ENCODE measurements around the gene PROX2.

DNA sequence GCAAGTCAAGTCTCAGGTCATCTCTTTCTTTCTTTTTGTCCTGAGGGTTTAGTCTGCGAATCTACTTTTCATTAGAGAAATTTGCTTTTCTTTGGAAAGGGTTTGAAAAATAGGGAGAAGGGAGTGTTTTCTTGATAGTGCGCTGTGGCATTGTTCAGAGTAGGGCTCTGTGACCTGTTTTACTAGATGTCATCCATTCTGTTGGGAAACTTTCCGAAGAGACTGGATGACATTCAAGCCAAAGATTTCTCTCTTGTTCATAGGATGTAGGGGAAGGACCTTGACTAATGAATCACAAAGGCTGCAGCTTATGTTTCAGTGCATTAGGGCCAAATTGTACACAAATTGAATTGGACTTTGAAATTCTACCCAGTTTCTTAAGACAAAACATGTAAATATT, 20.5 kb upstream of the PROX2 start:
- TF ChIP-seq, protein P1, sequence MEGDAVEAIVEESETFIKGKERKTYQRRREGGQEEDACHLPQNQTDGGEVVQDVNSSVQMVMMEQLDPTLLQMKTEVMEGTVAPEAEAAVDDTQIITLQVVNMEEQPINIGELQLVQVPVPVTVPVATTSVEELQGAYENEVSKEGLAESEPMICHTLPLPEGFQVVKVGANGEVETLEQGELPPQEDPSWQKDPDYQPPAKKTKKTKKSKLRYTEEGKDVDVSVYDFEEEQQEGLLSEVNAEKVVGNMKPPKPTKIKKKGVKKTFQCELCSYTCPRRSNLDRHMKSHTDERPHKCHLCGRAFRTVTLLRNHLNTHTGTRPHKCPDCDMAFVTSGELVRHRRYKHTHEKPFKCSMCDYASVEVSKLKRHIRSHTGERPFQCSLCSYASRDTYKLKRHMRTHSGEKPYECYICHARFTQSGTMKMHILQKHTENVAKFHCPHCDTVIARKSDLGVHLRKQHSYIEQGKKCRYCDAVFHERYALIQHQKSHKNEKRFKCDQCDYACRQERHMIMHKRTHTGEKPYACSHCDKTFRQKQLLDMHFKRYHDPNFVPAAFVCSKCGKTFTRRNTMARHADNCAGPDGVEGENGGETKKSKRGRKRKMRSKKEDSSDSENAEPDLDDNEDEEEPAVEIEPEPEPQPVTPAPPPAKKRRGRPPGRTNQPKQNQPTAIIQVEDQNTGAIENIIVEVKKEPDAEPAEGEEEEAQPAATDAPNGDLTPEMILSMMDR (IDR thresholded peaks at IDR 0.05), result no peak
- no peak for TF ChIP-seq ZFX (IDR thresholded peaks at IDR 0.05; ENCODE audit: borderline replicate concordance)
